Measurements from ENCODE around the gene C1S.
"Not testable (repeated sequence)": the region's sequence is repeated elsewhere in the genome, so short reads cannot be mapped to it uniquely, and the experiment has no call there.

The C1S gene

GRCh38 chr12:7060353-7060954 is at the start of gene C1S:
Gene C1S, plus strand, starts transcription at chr12:7060718. Its CDS starts 1,195 bp downstream, at chr12:7061913.
- H3K4me3 ChIP-seq (replicated peaks; ENCODE audit: low read depth, low read length), result peak within 1 kb of the TSS; percentile 26
- DNase-seq (ENCODE audit: extremely low read depth, low read depth), result peak; percentile 85
- TF ChIP-seq CTCF (IDR thresholded peaks at IDR 0.05; ENCODE audit: low read depth, low read length, missing control alignments), result peak; percentile 84

GRCh38 chr12:7011398-7011797 is 49.1 kb upstream of the C1S start:
- not testable (repeated sequence) for H3K4me3 ChIP-seq (replicated peaks; ENCODE audit: low read depth, low read length); DNase-seq (ENCODE audit: extremely low read depth, low read depth)

GRCh38 chr12:7012024-7012607 is 48.4 kb upstream of the C1S start:
- no peak overlapping the region for H3K4me3 ChIP-seq (replicated peaks; ENCODE audit: low read depth, low read length)
- TF ChIP-seq CTCF (IDR thresholded peaks at IDR 0.05; ENCODE audit: low read depth, low read length, missing control alignments), result no peak
- no peak for DNase-seq (ENCODE audit: extremely low read depth, low read depth)

GRCh38 chr12:7013101-7013500 is 47.4 kb upstream of the C1S start:
- TF ChIP-seq CTCF (IDR thresholded peaks at IDR 0.05; ENCODE audit: low read depth, low read length, missing control alignments), result no peak
- DNase-seq (ENCODE audit: extremely low read depth, low read depth), result no peak
- H3K4me3 ChIP-seq (replicated peaks; ENCODE audit: low read depth, low read length), result no peak overlapping the region

GRCh38 chr12:7015555-7016370 is 44.8 kb upstream of the C1S start:
- TF ChIP-seq CTCF (IDR thresholded peaks at IDR 0.05; ENCODE audit: low read depth, low read length, missing control alignments), result no peak
- H3K4me3 ChIP-seq (replicated peaks; ENCODE audit: low read depth, low read length), result no peak overlapping the region
- no peak for DNase-seq (ENCODE audit: extremely low read depth, low read depth)

GRCh38 chr12:7016958-7017571 is 43.5 kb upstream of the C1S start:
- TF ChIP-seq CTCF (IDR thresholded peaks at IDR 0.05; ENCODE audit: low read depth, low read length, missing control alignments), result no peak
- no peak for DNase-seq (ENCODE audit: extremely low read depth, low read depth)
- peak overlapping the region; percentile 82 for H3K4me3 ChIP-seq (replicated peaks; ENCODE audit: low read depth, low read length)

- no peak for TF ChIP-seq CTCF (IDR thresholded peaks at IDR 0.05; ENCODE audit: low read depth, low read length, missing control alignments)
- no peak for DNase-seq (ENCODE audit: extremely low read depth, low read depth)
- H3K4me3 ChIP-seq (replicated peaks; ENCODE audit: low read depth, low read length), result peak overlapping the region; percentile 82
Measured at GRCh38 chr12:7017870-7018349, 42.6 kb upstream of the C1S start.

Data from HFF-Myc (cell line).